Measurements from ENCODE around the gene DCTD.

DNA sequence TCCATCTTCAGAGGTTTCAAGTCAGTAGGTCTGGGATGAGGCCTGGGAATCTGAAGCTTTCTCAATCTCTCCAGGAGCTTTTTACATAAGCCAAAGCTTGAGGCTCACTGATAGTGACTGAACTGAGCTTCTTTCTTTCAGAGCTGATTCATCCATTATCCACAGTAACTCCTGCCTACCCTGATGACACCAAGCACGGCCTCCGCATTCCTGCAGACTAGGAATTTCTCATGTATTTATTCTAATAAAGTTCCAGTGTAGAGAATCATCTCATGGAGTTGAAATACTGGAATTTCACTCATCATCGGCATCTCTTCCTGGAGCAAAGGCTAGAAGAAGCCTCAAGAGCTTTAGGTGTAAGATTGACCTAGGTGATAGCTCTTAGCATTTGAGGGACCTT is 12.1 kb upstream of the DCTD start:
- TF ChIP-seq POLR2AphosphoS5 (IDR thresholded peaks at IDR 0.05) (no peak), POLR2A (IDR thresholded peaks at IDR 0.05) (no peak)
- TF ChIP-seq, protein P1, sequence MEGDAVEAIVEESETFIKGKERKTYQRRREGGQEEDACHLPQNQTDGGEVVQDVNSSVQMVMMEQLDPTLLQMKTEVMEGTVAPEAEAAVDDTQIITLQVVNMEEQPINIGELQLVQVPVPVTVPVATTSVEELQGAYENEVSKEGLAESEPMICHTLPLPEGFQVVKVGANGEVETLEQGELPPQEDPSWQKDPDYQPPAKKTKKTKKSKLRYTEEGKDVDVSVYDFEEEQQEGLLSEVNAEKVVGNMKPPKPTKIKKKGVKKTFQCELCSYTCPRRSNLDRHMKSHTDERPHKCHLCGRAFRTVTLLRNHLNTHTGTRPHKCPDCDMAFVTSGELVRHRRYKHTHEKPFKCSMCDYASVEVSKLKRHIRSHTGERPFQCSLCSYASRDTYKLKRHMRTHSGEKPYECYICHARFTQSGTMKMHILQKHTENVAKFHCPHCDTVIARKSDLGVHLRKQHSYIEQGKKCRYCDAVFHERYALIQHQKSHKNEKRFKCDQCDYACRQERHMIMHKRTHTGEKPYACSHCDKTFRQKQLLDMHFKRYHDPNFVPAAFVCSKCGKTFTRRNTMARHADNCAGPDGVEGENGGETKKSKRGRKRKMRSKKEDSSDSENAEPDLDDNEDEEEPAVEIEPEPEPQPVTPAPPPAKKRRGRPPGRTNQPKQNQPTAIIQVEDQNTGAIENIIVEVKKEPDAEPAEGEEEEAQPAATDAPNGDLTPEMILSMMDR (IDR thresholded peaks at IDR 0.05) = no peak

All from stomach (tissue), 4 donors.